ENCODE measurements around the gene DTWD2.
"Not testable (repeated sequence)": the region's sequence is repeated elsewhere in the genome, so short reads cannot be mapped to it uniquely, and the experiment has no call there.

The DTWD2 gene

DNA sequence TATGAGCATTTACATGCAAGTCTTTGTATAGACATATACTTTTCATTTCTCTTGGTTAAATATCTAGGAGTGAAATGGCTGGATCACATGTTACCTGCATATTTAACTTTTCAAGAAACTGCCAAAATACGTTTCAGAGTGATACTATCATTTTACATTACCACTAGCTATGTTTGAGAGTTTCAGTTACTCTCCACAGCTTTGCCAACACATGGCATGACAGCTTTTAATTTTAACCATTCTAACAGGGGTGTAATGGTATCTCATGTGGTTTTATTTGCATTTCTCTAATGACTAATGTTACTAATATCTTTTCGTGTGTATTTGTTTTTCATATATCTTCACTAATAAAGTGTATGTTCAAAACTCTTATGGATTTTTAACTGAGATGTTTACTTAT lies 99.8 kb downstream of the DTWD2 start:
- no peak for TF ChIP-seq EZH2phosphoT487 (conservative IDR thresholded peaks at IDR 0.05; ENCODE audit: low read length)
- TF ChIP-seq, protein P1, sequence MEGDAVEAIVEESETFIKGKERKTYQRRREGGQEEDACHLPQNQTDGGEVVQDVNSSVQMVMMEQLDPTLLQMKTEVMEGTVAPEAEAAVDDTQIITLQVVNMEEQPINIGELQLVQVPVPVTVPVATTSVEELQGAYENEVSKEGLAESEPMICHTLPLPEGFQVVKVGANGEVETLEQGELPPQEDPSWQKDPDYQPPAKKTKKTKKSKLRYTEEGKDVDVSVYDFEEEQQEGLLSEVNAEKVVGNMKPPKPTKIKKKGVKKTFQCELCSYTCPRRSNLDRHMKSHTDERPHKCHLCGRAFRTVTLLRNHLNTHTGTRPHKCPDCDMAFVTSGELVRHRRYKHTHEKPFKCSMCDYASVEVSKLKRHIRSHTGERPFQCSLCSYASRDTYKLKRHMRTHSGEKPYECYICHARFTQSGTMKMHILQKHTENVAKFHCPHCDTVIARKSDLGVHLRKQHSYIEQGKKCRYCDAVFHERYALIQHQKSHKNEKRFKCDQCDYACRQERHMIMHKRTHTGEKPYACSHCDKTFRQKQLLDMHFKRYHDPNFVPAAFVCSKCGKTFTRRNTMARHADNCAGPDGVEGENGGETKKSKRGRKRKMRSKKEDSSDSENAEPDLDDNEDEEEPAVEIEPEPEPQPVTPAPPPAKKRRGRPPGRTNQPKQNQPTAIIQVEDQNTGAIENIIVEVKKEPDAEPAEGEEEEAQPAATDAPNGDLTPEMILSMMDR (IDR thresholded peaks at IDR 0.05; ENCODE audit: insufficient read depth, low read length, poor library complexity, severe bottlenecking): no peak
- H3K4me2 ChIP-seq (ENCODE audit: low read depth, low read length, poor library complexity, severe bottlenecking): no peak overlapping the region

DNA sequence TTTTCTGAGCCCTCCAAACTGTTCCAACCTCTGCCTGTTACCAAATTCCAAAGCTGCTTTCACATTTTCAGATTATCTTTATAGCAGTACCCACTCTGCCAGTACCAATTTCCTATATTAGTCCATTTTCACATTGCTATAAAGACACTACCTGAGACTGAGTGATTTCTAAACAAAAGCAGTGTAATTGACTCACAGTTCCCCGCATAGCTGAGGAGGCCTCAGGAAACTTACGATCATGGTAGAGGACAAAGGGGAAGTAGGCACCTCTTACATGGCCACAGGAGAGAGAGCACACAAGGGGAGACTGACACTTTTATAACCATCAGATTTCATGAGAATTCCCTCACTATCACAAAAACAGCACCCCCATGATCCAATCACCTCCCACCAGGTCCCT lies 105.0 kb downstream of the DTWD2 start:
- Histone ChIP-seq H3K27ac (ENCODE audit: low read depth, low read length) (no peak overlapping the region), H3K36me3 (ENCODE audit: low read length) (no peaks in the 10 kb centered on the region), H3K9me3 (ENCODE audit: insufficient read depth, low read length) (no peaks in the 10 kb centered on the region), H3K4me2 (ENCODE audit: low read depth, low read length, poor library complexity, severe bottlenecking) (no peak overlapping the region), H4K20me1 (ENCODE audit: low read depth, low read length) (no peaks in the 10 kb centered on the region), H3K27me3 (ENCODE audit: low read length) (no peaks in the 10 kb centered on the region), H3F3A (ENCODE audit: insufficient read depth) (no peaks in the 10 kb centered on the region), H3K9me2 (replicated peaks; ENCODE audit: insufficient read depth, low read length) (no peaks in the 10 kb centered on the region), H3K4me3 (ENCODE audit: insufficient read depth, low read length, poor library complexity, severe bottlenecking) (no peak overlapping the region), H3K9ac (ENCODE audit: low read length) (no peak overlapping the region), H2AFZ (ENCODE audit: low read depth, low read length, severe bottlenecking) (no peak overlapping the region), H3K79me2 (ENCODE audit: insufficient read depth, low read length) (no peaks in the 10 kb centered on the region)
- TF ChIP-seq, protein P1 (IDR thresholded peaks at IDR 0.05; ENCODE audit: insufficient read depth, low read length, poor library complexity, severe bottlenecking): no peak
- TF ChIP-seq EZH2phosphoT487 (conservative IDR thresholded peaks at IDR 0.05; ENCODE audit: low read length): no peak

More for the DNA sequence above, 99.8 kb downstream of the DTWD2 start:
- Histone ChIP-seq H3K9me3 (ENCODE audit: insufficient read depth, low read length) (no peaks in the 10 kb centered on the region), H3K9me2 (replicated peaks; ENCODE audit: insufficient read depth, low read length) (no peaks in the 10 kb centered on the region), H3K9ac (ENCODE audit: low read length) (no peak overlapping the region), H3K27me3 (ENCODE audit: low read length) (no peaks in the 10 kb centered on the region), H3K36me3 (ENCODE audit: low read length) (no peaks in the 10 kb centered on the region), H3K79me2 (ENCODE audit: insufficient read depth, low read length) (no peaks in the 10 kb centered on the region), H3K4me3 (ENCODE audit: insufficient read depth, low read length, poor library complexity, severe bottlenecking) (no peak overlapping the region), H2AFZ (ENCODE audit: low read depth, low read length, severe bottlenecking) (no peak overlapping the region), H4K20me1 (ENCODE audit: low read depth, low read length) (no peaks in the 10 kb centered on the region), H3F3A (ENCODE audit: insufficient read depth) (no peaks in the 10 kb centered on the region), H3K27ac (ENCODE audit: low read depth, low read length) (no peak overlapping the region)

DNA sequence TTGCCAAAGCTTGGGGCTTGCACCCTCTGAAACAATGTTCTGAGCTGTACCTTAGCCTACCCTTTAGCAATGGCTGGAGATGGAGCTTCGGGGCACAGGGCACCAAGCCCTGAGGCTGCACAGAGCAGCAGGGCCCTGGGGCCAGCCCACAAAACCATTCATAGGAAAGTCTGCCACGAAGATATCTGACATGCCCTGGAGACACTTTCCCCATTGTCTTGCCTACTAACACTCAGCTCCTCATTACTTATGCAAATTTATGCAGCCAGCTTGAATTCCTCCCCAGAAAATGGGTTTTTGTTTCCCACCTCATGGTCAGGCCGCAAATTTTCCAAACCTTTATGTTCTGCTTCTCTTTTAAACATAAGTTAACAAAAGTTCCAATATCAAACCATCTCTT lies 105.7 kb downstream of the DTWD2 start:
- Histone ChIP-seq H4K20me1 (ENCODE audit: low read depth, low read length) (no peaks in the 10 kb centered on the region), H3K4me3 (ENCODE audit: insufficient read depth, low read length, poor library complexity, severe bottlenecking) (no peak overlapping the region), H2AFZ (ENCODE audit: low read depth, low read length, severe bottlenecking) (no peak overlapping the region), H3K9me3 (ENCODE audit: insufficient read depth, low read length) (no peaks in the 10 kb centered on the region), H3F3A (ENCODE audit: insufficient read depth) (no peaks in the 10 kb centered on the region), H3K9me2 (replicated peaks; ENCODE audit: insufficient read depth, low read length) (no peaks in the 10 kb centered on the region), H3K27me3 (ENCODE audit: low read length) (no peaks in the 10 kb centered on the region), H3K79me2 (ENCODE audit: insufficient read depth, low read length) (no peaks in the 10 kb centered on the region), H3K9ac (ENCODE audit: low read length) (no peak overlapping the region), H3K36me3 (ENCODE audit: low read length) (no peaks in the 10 kb centered on the region), H3K4me2 (ENCODE audit: low read depth, low read length, poor library complexity, severe bottlenecking) (no peak overlapping the region), H3K27ac (ENCODE audit: low read depth, low read length) (no peak overlapping the region)
- TF ChIP-seq EZH2phosphoT487 (conservative IDR thresholded peaks at IDR 0.05; ENCODE audit: low read length): no peak
- TF ChIP-seq, protein P1 (IDR thresholded peaks at IDR 0.05; ENCODE audit: insufficient read depth, low read length, poor library complexity, severe bottlenecking): no peak

DNA sequence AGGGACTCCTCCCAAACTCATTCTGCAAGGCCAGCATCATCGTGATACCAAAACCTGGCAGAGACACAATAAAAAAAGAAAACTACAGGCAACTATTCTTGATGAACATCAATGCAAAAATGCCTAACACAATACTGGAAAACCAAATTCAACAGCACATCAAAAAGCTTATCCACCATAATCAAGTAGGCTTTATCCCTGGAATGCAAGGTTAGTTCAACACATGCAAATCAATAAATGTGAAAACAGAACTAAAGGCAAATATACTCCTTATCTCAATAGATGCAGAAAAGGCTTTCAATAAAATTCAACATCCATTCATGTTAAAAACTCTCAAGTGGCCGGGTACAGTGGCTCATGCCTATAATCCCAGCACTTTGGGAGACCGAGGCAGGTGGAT lies 111.5 kb downstream of the DTWD2 start:
- not testable (repeated sequence) for H3K4me3 ChIP-seq (ENCODE audit: insufficient read depth, low read length, poor library complexity, severe bottlenecking); H3K27ac ChIP-seq (ENCODE audit: low read depth, low read length); H4K20me1 ChIP-seq (ENCODE audit: low read depth, low read length); H3F3A ChIP-seq (ENCODE audit: insufficient read depth); H2AFZ ChIP-seq (ENCODE audit: low read depth, low read length, severe bottlenecking); H3K79me2 ChIP-seq (ENCODE audit: insufficient read depth, low read length); H3K36me3 ChIP-seq (ENCODE audit: low read length); H3K9me2 ChIP-seq (replicated peaks; ENCODE audit: insufficient read depth, low read length); H3K4me2 ChIP-seq (ENCODE audit: low read depth, low read length, poor library complexity, severe bottlenecking); H3K9me3 ChIP-seq (ENCODE audit: insufficient read depth, low read length); H3K9ac ChIP-seq (ENCODE audit: low read length); H3K27me3 ChIP-seq (ENCODE audit: low read length)

All from SU-DHL-6 (cell line).